GM19238 (cell line): ENCODE measurements around the gene RNF150.
"Not testable (repeated sequence)": the region's sequence is repeated elsewhere in the genome, so short reads cannot be mapped to it uniquely, and the experiment has no call there.

Source experiments
- DNase-seq: peaks from one replicate; pipeline ENCODE4 v3.0.0; 2011; ENCODE audit warnings: low spot score; ENCODE audit not compliant: insufficient read length

The RNF150 gene

GRCh38 chr4:141078871-141079270 lies 54.4 kb downstream of the RNF150 start:
- no peak for DNase-seq

- DNase-seq: no peak
Observed at GRCh38 chr4:141077611-141078225, 55.6 kb downstream of the RNF150 start.

GRCh38 chr4:141075553-141075952 lies 57.7 kb downstream of the RNF150 start:
- no peak for DNase-seq

GRCh38 chr4:141074098-141074878 lies 59.0 kb downstream of the RNF150 start:
- no peak for DNase-seq

GRCh38 chr4:141066690-141067089 lies 66.6 kb downstream of the RNF150 start:
- DNase-seq: no peak

GRCh38 chr4:141065872-141066271 lies 67.4 kb downstream of the RNF150 start:
- DNase-seq: no peak

GRCh38 chr4:141062651-141063050 lies 70.6 kb downstream of the RNF150 start:
- DNase-seq: no peak

GRCh38 chr4:141058591-141059512 lies 74.4 kb downstream of the RNF150 start:
- no peak for DNase-seq

GRCh38 chr4:141057582-141057981 lies 75.7 kb downstream of the RNF150 start:
- DNase-seq: no peak

- no peak for DNase-seq
Observed at GRCh38 chr4:141056473-141056872, 76.8 kb downstream of the RNF150 start.

- no peak for DNase-seq
Observed at GRCh38 chr4:141054446-141054845, 78.8 kb downstream of the RNF150 start.

GRCh38 chr4:141050999-141051398 lies 82.3 kb downstream of the RNF150 start:
- not testable (repeated sequence) for DNase-seq

GRCh38 chr4:141047228-141047884 lies 85.9 kb downstream of the RNF150 start:
- DNase-seq: no peak

- DNase-seq: no peak
Observed at GRCh38 chr4:141046255-141046654, 87.0 kb downstream of the RNF150 start.

- DNase-seq: no peak
Observed at GRCh38 chr4:141045848-141046247, 87.4 kb downstream of the RNF150 start.

- no peak for DNase-seq
Observed at GRCh38 chr4:141041021-141041476, 92.2 kb downstream of the RNF150 start.

GRCh38 chr4:141039156-141039555 lies 94.1 kb downstream of the RNF150 start:
- DNase-seq: no peak

- DNase-seq: no peak
Observed at GRCh38 chr4:141038428-141038827, 94.8 kb downstream of the RNF150 start.

GRCh38 chr4:141037446-141037845 lies 95.8 kb downstream of the RNF150 start:
- no peak for DNase-seq

GRCh38 chr4:141036786-141037185 lies 96.5 kb downstream of the RNF150 start:
- DNase-seq: no peak

- no peak for DNase-seq
Observed at GRCh38 chr4:141035920-141036319, 97.3 kb downstream of the RNF150 start.
